Measurements from ENCODE around the gene SYT2. TPM values are rescaled to one million over a fixed set of nuclear protein-coding genes. Genes with fewer than 3 reads are reported as not detected.

The SYT2 gene
- total RNA-seq, 1 experiment from 2014 or later, result not detected

GRCh38 chr1:202572867-202573266 lies 137.4 kb downstream of the SYT2 start:
- DNase-seq (ENCODE audit: low read depth, low spot score), result no peak
- ChIA-PET POLR2A (no interaction called here), RAD21 (ENCODE audit: low non-redundant PET in 1 of 2, low total read pairs in 2 of 2, uncharacterized antibody in 2 of 2, unreplicated experiment in 2 of 2) (no interaction called here), CTCF (no interaction called here)
- Histone ChIP-seq H3K9me3 (ENCODE audit: control insufficient read depth in 1 of 2, insufficient read depth in 1 of 2, low read depth in 1 of 2, low read length in 2 of 2) (no peaks in the 10 kb centered on the region), H3K36me3 (ENCODE audit: control insufficient read depth in 1 of 2, insufficient read depth in 2 of 2, low read length in 2 of 2) (no peaks in the 10 kb centered on the region), H3K27me3 (ENCODE audit: insufficient read depth, low read length) (no peaks in the 10 kb centered on the region), H3K27ac (ENCODE audit: low read depth, low read length) (no peak overlapping the region), H3K9me2 (ENCODE audit: insufficient read depth) (no peaks in the 10 kb centered on the region), H3K9ac (ENCODE audit: low read length) (no peak overlapping the region), H3K4me1 (ENCODE audit: control insufficient read depth in 1 of 2, insufficient read depth in 2 of 2, low read length in 2 of 2) (peaks cover 5 to 14% of the 10 kb centered on the region in 2 experiments; a peak in 3 of 4 replicates), H2AFZ (ENCODE audit: low read depth, low read length, poor library complexity, severe bottlenecking) (no peak overlapping the region), H3K79me2 (ENCODE audit: insufficient read depth, low read length) (no peaks in the 10 kb centered on the region), H3K4me3 (replicated peaks in 1 of 2; ENCODE audit: low read depth in 1 of 2, low read length in 2 of 2) (no peak overlapping the region), H3K4me2 (ENCODE audit: low read length) (no peak overlapping the region), H4K20me1 (ENCODE audit: insufficient read depth) (no peaks in the 10 kb centered on the region)
- no peak for TF ChIP-seq POLR2AphosphoS5 (IDR thresholded peaks at IDR 0.05; ENCODE audit: low read depth, low read length)
- no peak for TF ChIP-seq REST (IDR thresholded peaks at IDR 0.05; ENCODE audit: low read depth)
- TF ChIP-seq ZNF274 (IDR thresholded peaks at IDR 0.05; ENCODE audit: low read depth, low read length), result no peak
- no peak for TF ChIP-seq FOSL1 (IDR thresholded peaks at IDR 0.05; ENCODE audit: low read depth)
- no peak for TF ChIP-seq SRF (IDR thresholded peaks at IDR 0.05; ENCODE audit: low read depth)
- TF ChIP-seq SIN3A (IDR thresholded peaks at IDR 0.05; ENCODE audit: low read depth), result no peak
- TF ChIP-seq YY1 (IDR thresholded peaks at IDR 0.05; ENCODE audit: extremely low read depth, insufficient replicate concordance, low read depth, low read length), result no peak
- no peak for TF ChIP-seq RAD21 (IDR thresholded peaks at IDR 0.05; ENCODE audit: low read depth)
- TF ChIP-seq POLR2A (IDR thresholded peaks at IDR 0.05; ENCODE audit: borderline replicate concordance, extremely low read depth, insufficient read depth, insufficient read length), result no peak
- TF ChIP-seq CTCF (IDR thresholded peaks at IDR 0.05 in 2 of 3, conservative IDR thresholded peaks at IDR 0.05 in 1 of 3; ENCODE audit: borderline replicate concordance in 1 of 3, insufficient read depth in 1 of 3, low read depth in 2 of 3, low read length in 2 of 3), result no peak
- TF ChIP-seq EZH2phosphoT487 (IDR thresholded peaks at IDR 0.05; ENCODE audit: borderline replicate concordance), result no peak
- no peak for TF ChIP-seq CEBPB (IDR thresholded peaks at IDR 0.05; ENCODE audit: low read depth)
- TF ChIP-seq ATF3 (IDR thresholded peaks at IDR 0.05), result no peak
- no TSS peak for BruUV-seq (replicated peaks)
- intact Hi-C loops (cut with micrococcal nuclease), result loop anchor here (5.0 to 10.0 kb wide), 2 partner anchors 108 to 231 kb away; partner anchors contain the start of gene UBE2T
- no peak for ATAC-seq
